ENCODE data around the gene MMADHC.

The MMADHC gene

GRCh38 chr2:149587220-149587949 lies at the start of gene MMADHC:
Gene MMADHC (minus strand): TSS chr2:149587775. CDS start chr2:149587097, 678 bp downstream.
- TF ChIP-seq EGR1 (IDR thresholded peaks at IDR 0.05) (no peak), NFIC (IDR thresholded peaks at IDR 0.05) (no peak), TAF1 (IDR thresholded peaks at IDR 0.05; ENCODE audit: low read depth) (peak; percentile 98), TCF12 (IDR thresholded peaks at IDR 0.05; ENCODE audit: low read depth) (no peak), REST (IDR thresholded peaks at IDR 0.05; ENCODE audit: low read depth) (no peak), FOXM1 (IDR thresholded peaks at IDR 0.05; ENCODE audit: borderline replicate concordance, low read depth) (no peak), ZBTB7A (IDR thresholded peaks at IDR 0.05; ENCODE audit: low read depth) (no peak), EP300 (IDR thresholded peaks at IDR 0.05; ENCODE audit: borderline replicate concordance) (no peak), YY1 (IDR thresholded peaks at IDR 0.05; ENCODE audit: low read depth) (peak; percentile 97), CREB1 (IDR thresholded peaks at IDR 0.05; ENCODE audit: low read depth) (no peak; the same call in 1 of the 2 replicates), USF1 (IDR thresholded peaks at IDR 0.05) (no peak), CEBPB (IDR thresholded peaks at IDR 0.05) (no peak), TEAD4 (IDR thresholded peaks at IDR 0.05) (no peak), RAD21 (IDR thresholded peaks at IDR 0.05; ENCODE audit: low read depth) (no peak)
- TF ChIP-seq, protein P1, sequence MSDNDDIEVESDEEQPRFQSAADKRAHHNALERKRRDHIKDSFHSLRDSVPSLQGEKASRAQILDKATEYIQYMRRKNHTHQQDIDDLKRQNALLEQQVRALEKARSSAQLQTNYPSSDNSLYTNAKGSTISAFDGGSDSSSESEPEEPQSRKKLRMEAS (IDR thresholded peaks at IDR 0.05) = peak; percentile 64

DNA sequence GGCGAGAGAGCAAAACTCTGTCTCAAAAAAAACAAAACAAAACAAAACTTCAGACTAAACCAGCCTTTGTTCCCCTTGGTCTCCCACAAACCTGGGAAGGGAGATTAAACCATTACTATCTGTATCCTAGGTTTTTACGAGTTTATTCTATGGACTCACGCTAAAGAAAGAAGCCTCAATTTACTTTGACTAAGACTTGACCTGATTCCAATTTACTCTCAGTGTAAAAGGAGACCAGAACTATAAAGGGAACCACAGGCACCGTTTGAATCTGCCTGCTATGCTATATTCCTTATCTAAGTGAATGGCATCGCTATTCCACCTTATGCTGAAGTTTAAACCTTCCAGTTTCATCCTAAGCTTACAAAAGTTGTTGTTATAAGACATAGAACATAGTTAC lies 46.5 kb upstream of the MMADHC start:
- TF ChIP-seq FOXM1 (IDR thresholded peaks at IDR 0.05; ENCODE audit: borderline replicate concordance, low read depth) = no peak

- TF ChIP-seq FOXM1 (IDR thresholded peaks at IDR 0.05; ENCODE audit: borderline replicate concordance, low read depth) (no peak), TCF12 (IDR thresholded peaks at IDR 0.05; ENCODE audit: low read depth) (no peak), EGR1 (IDR thresholded peaks at IDR 0.05) (no peak), USF1 (IDR thresholded peaks at IDR 0.05) (no peak)
These were observed 42.9 kb upstream of the MMADHC start for GRCh38 chr2:149630445-149630844.

DNA sequence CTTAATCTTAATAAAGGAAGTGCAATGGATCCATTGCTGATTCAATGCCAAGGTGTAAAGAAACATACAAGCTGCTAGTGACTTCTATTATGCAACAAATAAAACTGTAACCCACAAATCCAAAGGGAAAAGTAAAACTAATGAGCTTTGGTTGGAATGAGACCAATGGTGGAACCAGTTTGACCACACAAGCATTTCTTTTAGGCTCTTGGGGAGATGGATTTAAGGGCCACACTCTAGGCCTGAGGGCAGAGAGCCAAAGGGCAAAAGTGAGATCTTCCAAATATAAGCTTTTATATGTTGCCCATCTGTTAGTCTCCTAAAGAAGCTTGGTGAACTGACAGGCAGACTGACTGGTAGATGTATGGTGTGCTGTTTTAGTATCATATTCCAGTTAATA lies 41.5 kb upstream of the MMADHC start:
- TF ChIP-seq USF1 (IDR thresholded peaks at IDR 0.05) (no peak), EP300 (IDR thresholded peaks at IDR 0.05; ENCODE audit: borderline replicate concordance) (no peak), YY1 (IDR thresholded peaks at IDR 0.05; ENCODE audit: low read depth) (no peak), NFIC (IDR thresholded peaks at IDR 0.05) (no peak), TAF1 (IDR thresholded peaks at IDR 0.05; ENCODE audit: low read depth) (no peak), RAD21 (IDR thresholded peaks at IDR 0.05; ENCODE audit: low read depth) (no peak), TCF12 (IDR thresholded peaks at IDR 0.05; ENCODE audit: low read depth) (no peak), EGR1 (IDR thresholded peaks at IDR 0.05) (no peak), FOXM1 (IDR thresholded peaks at IDR 0.05; ENCODE audit: borderline replicate concordance, low read depth) (no peak), TEAD4 (IDR thresholded peaks at IDR 0.05) (no peak), REST (IDR thresholded peaks at IDR 0.05; ENCODE audit: low read depth) (no peak), ZBTB7A (IDR thresholded peaks at IDR 0.05; ENCODE audit: low read depth) (no peak), CEBPB (IDR thresholded peaks at IDR 0.05) (no peak), CREB1 (IDR thresholded peaks at IDR 0.05; ENCODE audit: low read depth) (no peak)
- TF ChIP-seq, protein P1 (IDR thresholded peaks at IDR 0.05) = no peak

GRCh38 chr2:149627111-149627801 lies 39.7 kb upstream of the MMADHC start:
- TF ChIP-seq NFIC (IDR thresholded peaks at IDR 0.05) (no peak), CREB1 (IDR thresholded peaks at IDR 0.05; ENCODE audit: low read depth) (no peak), RAD21 (IDR thresholded peaks at IDR 0.05; ENCODE audit: low read depth) (no peak), USF1 (IDR thresholded peaks at IDR 0.05) (no peak), TCF12 (IDR thresholded peaks at IDR 0.05; ENCODE audit: low read depth) (no peak), EGR1 (IDR thresholded peaks at IDR 0.05) (no peak), CEBPB (IDR thresholded peaks at IDR 0.05) (no peak), FOXM1 (IDR thresholded peaks at IDR 0.05; ENCODE audit: borderline replicate concordance, low read depth) (no peak), YY1 (IDR thresholded peaks at IDR 0.05; ENCODE audit: low read depth) (no peak), ZBTB7A (IDR thresholded peaks at IDR 0.05; ENCODE audit: low read depth) (no peak), REST (IDR thresholded peaks at IDR 0.05; ENCODE audit: low read depth) (no peak), TAF1 (IDR thresholded peaks at IDR 0.05; ENCODE audit: low read depth) (no peak), TEAD4 (IDR thresholded peaks at IDR 0.05) (no peak), EP300 (IDR thresholded peaks at IDR 0.05; ENCODE audit: borderline replicate concordance) (no peak)
- TF ChIP-seq, protein P1 (IDR thresholded peaks at IDR 0.05) = no peak

All from Ishikawa (cell line).